Stimulated activated CD4-positive, alpha-beta T cell treated with anti-CD3 and anti-CD28 coated beads, Interleukin-12 subunit alpha, Interleukin-12 subunit beta, amount 100 ng/mL, for 48 hours (primary cell): ENCODE results near the gene PON1.

Source experiments
- DNase-seq, 3 donors: peaks; one replicate each; pipeline ENCODE4 v3.0.0-alpha.2; 2020; ENCODE audit warnings: low read depth in 2 of 3, low spot score in 1 of 3

The PON1 gene

GRCh38 chr7:95261895-95262415 lies 62.4 kb downstream of the PON1 start:
- no peak for DNase-seq

- DNase-seq: no peak
These were observed 68.6 kb downstream of the PON1 start for GRCh38 chr7:95255691-95256090.

- no peak for DNase-seq
These were observed 70.3 kb downstream of the PON1 start for GRCh38 chr7:95253986-95254385.

GRCh38 chr7:95251966-95252365 lies 72.4 kb downstream of the PON1 start:
- no peak for DNase-seq

GRCh38 chr7:95250571-95250970 lies 73.8 kb downstream of the PON1 start:
- no peak for DNase-seq
